ENCODE results near the gene LGALS14. TPM values are rescaled to one million over a fixed set of nuclear protein-coding genes. Genes with fewer than 3 reads are reported as not detected.

Gene LGALS14
- total RNA-seq, 1 experiment from 2014 or later: not detected

GRCh38 chr19:39746836-39747529 lies 42.7 kb downstream of the LGALS14 start:
- BruUV-seq (replicated peaks): no TSS peak
- intact Hi-C loops (cut with micrococcal nuclease): no loop called here
- Histone ChIP-seq H3F3A (ENCODE audit: low read length, unreplicated experiment) (no peaks in the 10 kb centered on the region), H3K9ac (ENCODE audit: low read length) (no peak overlapping the region), H3K36me3 (ENCODE audit: low read depth, low read length) (no peaks in the 10 kb centered on the region), H3K4me2 (ENCODE audit: low read length) (no peak overlapping the region), H3K27ac (ENCODE audit: low read length) (no peak overlapping the region), H3K9me2 (replicated peaks; ENCODE audit: low read length) (no peaks in the 10 kb centered on the region), H3K79me2 (ENCODE audit: low read length) (no peaks in the 10 kb centered on the region), H2AFZ (ENCODE audit: low read length) (no peak overlapping the region), H3K9me3 (ENCODE audit: low read length) (no peaks in the 10 kb centered on the region), H3K4me3 (ENCODE audit: low read length) (no peak overlapping the region), H3K27me3 (ENCODE audit: low read length) (peaks cover 63% of the 10 kb centered on the region), H3K4me1 (ENCODE audit: insufficient read depth, low read length) (no peaks in the 10 kb centered on the region), H4K20me1 (ENCODE audit: low read length) (no peaks in the 10 kb centered on the region)
- DNase-seq (no peak), ATAC-seq (no peak)
- ChIA-PET POLR2A (ENCODE audit: unreplicated experiment) (no interaction called here), CTCF (no interaction called here)
- TF ChIP-seq EZH2 (IDR thresholded peaks at IDR 0.05; ENCODE audit: low read length, unreplicated experiment) (no peak), EZH2phosphoT487 (IDR thresholded peaks at IDR 0.05; ENCODE audit: borderline replicate concordance, low read length) (no peak), CTCF (conservative IDR thresholded peaks at IDR 0.05; ENCODE audit: low read depth, low read length) (no peak)

- no TSS peak for BruUV-seq (replicated peaks)
- Histone ChIP-seq H4K20me1 (ENCODE audit: low read length) (no peaks in the 10 kb centered on the region), H3K9me2 (replicated peaks; ENCODE audit: low read length) (no peaks in the 10 kb centered on the region), H3F3A (ENCODE audit: low read length, unreplicated experiment) (no peaks in the 10 kb centered on the region), H3K9me3 (ENCODE audit: low read length) (no peaks in the 10 kb centered on the region), H3K9ac (ENCODE audit: low read length) (no peak overlapping the region), H3K4me3 (ENCODE audit: low read length) (no peak overlapping the region), H3K4me1 (ENCODE audit: insufficient read depth, low read length) (no peaks in the 10 kb centered on the region), H3K27me3 (ENCODE audit: low read length) (peaks cover 60% of the 10 kb centered on the region), H2AFZ (ENCODE audit: low read length) (no peak overlapping the region), H3K4me2 (ENCODE audit: low read length) (no peak overlapping the region), H3K36me3 (ENCODE audit: low read depth, low read length) (no peaks in the 10 kb centered on the region), H3K79me2 (ENCODE audit: low read length) (no peaks in the 10 kb centered on the region), H3K27ac (ENCODE audit: low read length) (no peak overlapping the region)
- ATAC-seq (no peak), DNase-seq (no peak)
- intact Hi-C loops (cut with micrococcal nuclease): no loop called here
- CTCF ChIA-PET: no interaction called here
- POLR2A ChIA-PET (ENCODE audit: unreplicated experiment): no interaction called here
- TF ChIP-seq EZH2 (IDR thresholded peaks at IDR 0.05; ENCODE audit: low read length, unreplicated experiment): no peak
- TF ChIP-seq EZH2phosphoT487 (IDR thresholded peaks at IDR 0.05; ENCODE audit: borderline replicate concordance, low read length): no peak
- TF ChIP-seq CTCF (conservative IDR thresholded peaks at IDR 0.05; ENCODE audit: low read depth, low read length): no peak
Measured at GRCh38 chr19:39749981-39750380, 45.7 kb downstream of the LGALS14 start.

GRCh38 chr19:39752390-39752789 lies 48.1 kb downstream of the LGALS14 start:
- no peak overlapping the region for H3K4me3 ChIP-seq (ENCODE audit: low read length)
- ChIA-PET CTCF (no interaction called here), POLR2A (ENCODE audit: unreplicated experiment) (no interaction called here)
- H3K27ac ChIP-seq (ENCODE audit: low read length): no peak overlapping the region
- H4K20me1 ChIP-seq (ENCODE audit: low read length): no peaks in the 10 kb centered on the region
- intact Hi-C loops (cut with micrococcal nuclease): no loop called here
- no peak for TF ChIP-seq EZH2phosphoT487 (IDR thresholded peaks at IDR 0.05; ENCODE audit: borderline replicate concordance, low read length)
- no peak for TF ChIP-seq EZH2 (IDR thresholded peaks at IDR 0.05; ENCODE audit: low read length, unreplicated experiment)
- TF ChIP-seq CTCF (conservative IDR thresholded peaks at IDR 0.05; ENCODE audit: low read depth, low read length): no peak
- BruUV-seq (replicated peaks): no TSS peak
- H3K9ac ChIP-seq (ENCODE audit: low read length): no peak overlapping the region
- no peaks in the 10 kb centered on the region for H3K79me2 ChIP-seq (ENCODE audit: low read length)
- no peaks in the 10 kb centered on the region for H3K36me3 ChIP-seq (ENCODE audit: low read depth, low read length)
- DNase-seq (no peak), ATAC-seq (no peak)
- H3K27me3 ChIP-seq (ENCODE audit: low read length): peaks cover 69% of the 10 kb centered on the region
- no peaks in the 10 kb centered on the region for H3K4me1 ChIP-seq (ENCODE audit: insufficient read depth, low read length)
- no peaks in the 10 kb centered on the region for H3K9me3 ChIP-seq (ENCODE audit: low read length)
- no peak overlapping the region for H3K4me2 ChIP-seq (ENCODE audit: low read length)
- no peaks in the 10 kb centered on the region for H3K9me2 ChIP-seq (replicated peaks; ENCODE audit: low read length)
- H3F3A ChIP-seq (ENCODE audit: low read length, unreplicated experiment): no peaks in the 10 kb centered on the region
- no peak overlapping the region for H2AFZ ChIP-seq (ENCODE audit: low read length)

All from PC-3 (cell line).